K562 (cell line): ENCODE measurements around the gene HAUS1. TPM values are rescaled to one million over a fixed set of nuclear protein-coding genes. Genes with fewer than 3 reads are reported as not detected.
A peak's percentile ranks its signal among the peaks of the same experiment; 100 is the strongest.

Source experiments
- BMI1 ChIP-seq: fragments of 150-350 bp; IDR thresholded peaks from 2 replicates; pipeline ENCODE4 v1.6.1; 2014; ENCODE audit warnings: low read length
- EGR1 ChIP-seq: fragments of 450-650 bp; conservative IDR thresholded peaks from 2 replicates; pipeline ENCODE4 v1.6.1; 2017; ENCODE audit warnings: mild to moderate bottlenecking
- FOXA3 ChIP-seq, 2 experiments: fragments of 450-650 bp in 1 of 2; sonication (generic) in 1 of 2; formaldehyde crosslinking; IDR thresholded peaks in 1 of 2; conservative IDR thresholded peaks in 1 of 2; 2 replicates each; pipeline versions ENCODE4 v1.4.0 to v1.8.0; 2020 to 2022; ENCODE audit warnings: mild to moderate bottlenecking in 2 of 2, missing genetic modification reagents in 1 of 2
- FOXM1 ChIP-seq, 2 experiments: fragments of 450-650 bp in 1 of 2; sonication (generic) in 1 of 2; formaldehyde crosslinking in 1 of 2; IDR thresholded peaks; 2 replicates each; pipeline versions ENCODE4 v1.6.1 to v1.9.0; 2017 to 2022; ENCODE audit warnings: low read depth in 2 of 2, mild to moderate bottlenecking in 2 of 2, missing genetic modification reagents in 1 of 2, moderate library complexity in 1 of 2
- JUND ChIP-seq, 2 experiments: IDR thresholded peaks; 2 replicates in 1 of 2; 3 replicates in 1 of 2; pipeline ENCODE4 v1.6.1; 2011; ENCODE audit warnings: borderline replicate concordance in 2 of 2, low read depth in 2 of 2, low read length in 2 of 2, improper control_type of control experiment in 1 of 2, missing biosample characterization in 1 of 2, missing genetic modification characterization in 1 of 2, missing genetic modification reagents in 1 of 2
- LCOR ChIP-seq: sonication (generic); formaldehyde crosslinking; IDR thresholded peaks from 2 replicates; pipeline ENCODE4 v1.8.0; 2022; ENCODE audit warnings: mild to moderate bottlenecking, missing genetic modification reagents
- NCOR1 ChIP-seq: fragments of 450-650 bp; IDR thresholded peaks from 2 replicates; pipeline ENCODE4 v1.6.1; 2016; ENCODE audit warnings: mild to moderate bottlenecking, moderate library complexity
- NR2C2 ChIP-seq, 2 experiments: fragments of 200-800 bp in 1 of 2; sonication (Bioruptor generic) in 1 of 2; sonication (generic) in 1 of 2; formaldehyde crosslinking in 1 of 2; IDR thresholded peaks; 2 replicates each; pipeline versions ENCODE4 v1.6.1 to v1.8.0; 2016 to 2022; ENCODE audit warnings: mild to moderate bottlenecking in 1 of 2, missing compliant biosample characterization in 1 of 2, missing genetic modification characterization in 1 of 2, missing genetic modification reagents in 1 of 2
- RBFOX2 ChIP-seq: fragments of 200-400 bp; formaldehyde crosslinking; IDR thresholded peaks from 2 replicates; pipeline ENCODE4 v1.6.1; 2017; ENCODE audit warnings: low read depth, mild to moderate bottlenecking, low read length, moderate library complexity
- RBM17 ChIP-seq: fragments of 200-400 bp; formaldehyde crosslinking; IDR thresholded peaks from 2 replicates; pipeline ENCODE4 v1.6.1; 2017; ENCODE audit warnings: low read depth, mild to moderate bottlenecking, low read length, borderline replicate concordance
- ZNF354B ChIP-seq: fragments of 250-450 bp; sonication (Bioruptor Pico); IDR thresholded peaks from 2 replicates; pipeline ENCODE4 v1.4.0; 2020
- ZNF431 ChIP-seq: sonication (generic); formaldehyde crosslinking; IDR thresholded peaks from 2 replicates; pipeline ENCODE4 v1.8.0; 2022; ENCODE audit warnings: mild to moderate bottlenecking, missing genetic modification reagents
- polyA plus RNA-seq, 8 experiments: library from polyadenylated mRNA; depleted of rRNA in 4 of 8; stranded (reverse) in 5 of 8; unstranded in 3 of 8; fragments of >200 nt; fragmentation: Nextera tagmentation in 2 of 8; fragmentation: Illumina TruSeq in 1 of 8; extraction: Ambion mirVana in 2 of 8; extraction: Trizol in 1 of 8; gene quantifications; 2 replicates each; pipeline versions ENCODE4 v1.2.1 to v1.2.3, GENCODE V29; 2011 to 2014; ENCODE audit warnings: inconsistent platforms in 1 of 8, missing spikeins in 1 of 8
- total RNA-seq, 7 experiments: library from RNA; depleted of rRNA in 6 of 7; stranded (reverse); fragments of >200 nt in 6 of 7; fragmentation: Illumina TruSeq in 2 of 7; extraction: Trizol in 2 of 7; gene quantifications; 2 replicates each; pipeline versions ENCODE4 v1.2.1 to v1.2.3, GENCODE V29; 2011 to 2021; ENCODE audit warnings: low replicate concordance in 1 of 7
- TF ChIP-seq, protein P1 (sequence below), 3 experiments: fragments of 200-800 bp in 1 of 3; fragments of 250-450 bp in 1 of 3; fragments of 450-650 bp in 1 of 3; sonication (Bioruptor Pico) in 1 of 3; sonication (Bioruptor generic) in 1 of 3; formaldehyde crosslinking in 1 of 3; IDR thresholded peaks; 2 replicates each; pipeline versions ENCODE4 v1.6.1 to v1.8.0; 2016 to 2022; ENCODE audit warnings: mild to moderate bottlenecking in 2 of 3, missing genetic modification characterization in 2 of 3, missing compliant biosample characterization in 1 of 3, moderate library complexity in 1 of 3
- TF ChIP-seq, protein P2 (sequence below), 2 experiments: fragments of 450-650 bp; conservative IDR thresholded peaks; 2 replicates each; pipeline ENCODE4 v1.6.1; 2017; ENCODE audit warnings: mild to moderate bottlenecking in 2 of 2, moderate library complexity in 2 of 2
- TF ChIP-seq, protein P3 (sequence below): fragments of 250-450 bp; sonication (Bioruptor Pico); IDR thresholded peaks from 2 replicates; pipeline ENCODE4 v1.8.0; 2022; ENCODE audit warnings: inconsistent platforms

Gene HAUS1
- total and polyA plus RNA-seq, 9 of the 15 experiments (the other 6 are each of a cell fraction or from before 2014, with no cell fraction given), result 45.6 to 135 (median 76.3) TPM

DNA sequence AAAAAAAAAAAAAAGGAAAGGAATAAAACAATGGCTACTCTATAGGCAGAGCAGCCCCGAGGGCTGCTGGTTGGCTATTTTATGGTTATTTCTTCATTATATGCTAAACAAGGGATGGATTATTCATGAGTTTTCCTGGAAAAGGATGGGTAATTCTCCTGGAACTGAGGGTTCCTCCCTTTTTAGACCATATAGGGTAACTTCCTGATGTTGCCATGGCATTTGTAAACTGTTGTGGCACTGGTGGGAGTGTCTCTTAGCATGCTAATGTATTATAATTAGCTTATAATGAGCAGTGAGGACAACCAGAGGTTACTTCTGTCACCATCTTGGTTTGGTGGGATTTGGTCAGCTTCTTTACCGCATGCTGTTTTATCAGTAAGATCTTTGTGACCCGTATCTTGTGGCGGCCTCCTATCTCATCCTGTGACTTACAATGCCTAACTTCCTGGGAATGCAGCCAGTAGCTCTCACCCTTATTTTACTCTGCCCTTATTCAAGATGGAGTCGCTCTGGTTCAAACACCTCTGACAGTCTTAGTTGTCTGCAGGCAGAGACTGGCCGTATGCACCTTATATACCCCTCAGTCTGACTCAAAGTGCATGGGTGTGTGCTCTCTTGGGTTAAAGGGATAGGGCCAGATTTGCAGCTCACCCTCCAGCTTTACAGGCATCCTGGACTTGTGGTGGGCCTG is 57.7 kb downstream of the HAUS1 start (continued):
- TF ChIP-seq, protein P1, sequence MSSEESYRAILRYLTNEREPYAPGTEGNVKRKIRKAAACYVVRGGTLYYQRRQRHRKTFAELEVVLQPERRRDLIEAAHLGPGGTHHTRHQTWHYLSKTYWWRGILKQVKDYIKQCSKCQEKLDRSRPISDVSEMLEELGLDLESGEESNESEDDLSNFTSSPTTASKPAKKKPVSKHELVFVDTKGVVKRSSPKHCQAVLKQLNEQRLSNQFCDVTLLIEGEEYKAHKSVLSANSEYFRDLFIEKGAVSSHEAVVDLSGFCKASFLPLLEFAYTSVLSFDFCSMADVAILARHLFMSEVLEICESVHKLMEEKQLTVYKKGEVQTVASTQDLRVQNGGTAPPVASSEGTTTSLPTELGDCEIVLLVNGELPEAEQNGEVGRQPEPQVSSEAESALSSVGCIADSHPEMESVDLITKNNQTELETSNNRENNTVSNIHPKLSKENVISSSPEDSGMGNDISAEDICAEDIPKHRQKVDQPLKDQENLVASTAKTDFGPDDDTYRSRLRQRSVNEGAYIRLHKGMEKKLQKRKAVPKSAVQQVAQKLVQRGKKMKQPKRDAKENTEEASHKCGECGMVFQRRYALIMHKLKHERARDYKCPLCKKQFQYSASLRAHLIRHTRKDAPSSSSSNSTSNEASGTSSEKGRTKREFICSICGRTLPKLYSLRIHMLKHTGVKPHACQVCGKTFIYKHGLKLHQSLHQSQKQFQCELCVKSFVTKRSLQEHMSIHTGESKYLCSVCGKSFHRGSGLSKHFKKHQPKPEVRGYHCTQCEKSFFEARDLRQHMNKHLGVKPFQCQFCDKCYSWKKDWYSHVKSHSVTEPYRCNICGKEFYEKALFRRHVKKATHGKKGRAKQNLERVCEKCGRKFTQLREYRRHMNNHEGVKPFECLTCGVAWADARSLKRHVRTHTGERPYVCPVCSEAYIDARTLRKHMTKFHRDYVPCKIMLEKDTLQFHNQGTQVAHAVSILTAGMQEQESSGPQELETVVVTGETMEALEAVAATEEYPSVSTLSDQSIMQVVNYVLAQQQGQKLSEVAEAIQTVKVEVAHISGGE (CRISPR knock-in tag; IDR thresholded peaks at IDR 0.05), result peak in 1 of 3 experiments; percentile 73; a peak in 2 of 6 replicates
- TF ChIP-seq, protein P2, sequence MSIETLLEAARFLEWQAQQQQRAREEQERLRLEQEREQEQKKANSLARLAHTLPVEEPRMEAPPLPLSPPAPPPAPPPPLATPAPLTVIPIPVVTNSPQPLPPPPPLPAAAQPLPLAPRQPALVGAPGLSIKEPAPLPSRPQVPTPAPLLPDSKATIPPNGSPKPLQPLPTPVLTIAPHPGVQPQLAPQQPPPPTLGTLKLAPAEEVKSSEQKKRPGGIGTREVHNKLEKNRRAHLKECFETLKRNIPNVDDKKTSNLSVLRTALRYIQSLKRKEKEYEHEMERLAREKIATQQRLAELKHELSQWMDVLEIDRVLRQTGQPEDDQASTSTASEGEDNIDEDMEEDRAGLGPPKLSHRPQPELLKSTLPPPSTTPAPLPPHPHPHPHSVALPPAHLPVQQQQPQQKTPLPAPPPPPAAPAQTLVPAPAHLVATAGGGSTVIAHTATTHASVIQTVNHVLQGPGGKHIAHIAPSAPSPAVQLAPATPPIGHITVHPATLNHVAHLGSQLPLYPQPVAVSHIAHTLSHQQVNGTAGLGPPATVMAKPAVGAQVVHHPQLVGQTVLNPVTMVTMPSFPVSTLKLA (conservative IDR thresholded peaks at IDR 0.05), result no peak
- TF ChIP-seq, protein P3, sequence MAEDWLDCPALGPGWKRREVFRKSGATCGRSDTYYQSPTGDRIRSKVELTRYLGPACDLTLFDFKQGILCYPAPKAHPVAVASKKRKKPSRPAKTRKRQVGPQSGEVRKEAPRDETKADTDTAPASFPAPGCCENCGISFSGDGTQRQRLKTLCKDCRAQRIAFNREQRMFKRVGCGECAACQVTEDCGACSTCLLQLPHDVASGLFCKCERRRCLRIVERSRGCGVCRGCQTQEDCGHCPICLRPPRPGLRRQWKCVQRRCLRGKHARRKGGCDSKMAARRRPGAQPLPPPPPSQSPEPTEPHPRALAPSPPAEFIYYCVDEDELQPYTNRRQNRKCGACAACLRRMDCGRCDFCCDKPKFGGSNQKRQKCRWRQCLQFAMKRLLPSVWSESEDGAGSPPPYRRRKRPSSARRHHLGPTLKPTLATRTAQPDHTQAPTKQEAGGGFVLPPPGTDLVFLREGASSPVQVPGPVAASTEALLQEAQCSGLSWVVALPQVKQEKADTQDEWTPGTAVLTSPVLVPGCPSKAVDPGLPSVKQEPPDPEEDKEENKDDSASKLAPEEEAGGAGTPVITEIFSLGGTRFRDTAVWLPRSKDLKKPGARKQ (CRISPR knock-in tag), result no peak
- no peak for TF ChIP-seq JUND (IDR thresholded peaks at IDR 0.05; ENCODE audit: borderline replicate concordance, low read depth, low read length)
- TF ChIP-seq JUND (tag; IDR thresholded peaks at IDR 0.05; ENCODE audit: borderline replicate concordance, low read depth, low read length), result peak; percentile 46; the same call in 1 of the 3 replicates
- TF ChIP-seq NCOR1, result no peak
- peak in 1 of 2 experiments; percentile 25; a peak in 1 of 4 replicates for TF ChIP-seq FOXA3 (CRISPR knock-in tag; conservative IDR thresholded peaks at IDR 0.05 in 1 of 2, IDR thresholded peaks at IDR 0.05 in 1 of 2)
- no peak for TF ChIP-seq EGR1
- no peak for TF ChIP-seq ZNF431
- TF ChIP-seq LCOR, result no peak
- peak; percentile 87 for TF ChIP-seq ZNF354B (CRISPR knock-in tag)
- TF ChIP-seq RBM17, result no peak
- no peak for TF ChIP-seq RBFOX2
- TF ChIP-seq BMI1, result no peak
- no peak for TF ChIP-seq FOXM1 (IDR thresholded peaks at IDR 0.05; ENCODE audit: low read depth)
- no peak for TF ChIP-seq FOXM1 (CRISPR knock-in tag; IDR thresholded peaks at IDR 0.05; ENCODE audit: low read depth)
- no peak for TF ChIP-seq NR2C2 (CRISPR knock-in tag; IDR thresholded peaks at IDR 0.05)
- TF ChIP-seq NR2C2 (tag; IDR thresholded peaks at IDR 0.05), result peak; percentile 76
